Stomach smooth muscle (tissue), 2 donors: Measurements from ENCODE around the gene PRTFDC1.

Experiments used
- H3K27ac ChIP-seq: one replicate; pipeline ENCODE4 v1.7.0; 2013; ENCODE audit warnings: mild to moderate bottlenecking, low read length, inconsistent platforms
- H3K27me3 ChIP-seq, 2 donors: one replicate each; pipeline ENCODE4 v1.7.0; 2013; ENCODE audit warnings: low read length in 2 of 2; ENCODE audit not compliant: insufficient read depth in 2 of 2, control insufficient read depth in 1 of 2
- H3K36me3 ChIP-seq, 2 donors: one replicate each; pipeline ENCODE4 v1.7.0; 2013; ENCODE audit warnings: low read length in 2 of 2; ENCODE audit not compliant: control insufficient read depth in 2 of 2, insufficient read depth in 2 of 2
- H3K4me1 ChIP-seq: one replicate; pipeline ENCODE4 v1.7.0; 2013; ENCODE audit warnings: low read length; ENCODE audit not compliant: control insufficient read depth, insufficient read depth
- H3K4me3 ChIP-seq, 2 donors: one replicate each; pipeline ENCODE4 v1.7.0; 2013; ENCODE audit warnings: low read length in 2 of 2
- H3K9ac ChIP-seq, 2 donors: one replicate each; pipeline ENCODE4 v1.7.0; 2013; ENCODE audit warnings: low read length in 2 of 2, mild to moderate bottlenecking in 1 of 2
- H3K9me3 ChIP-seq, 2 donors: one replicate each; pipeline ENCODE4 v1.7.0; 2013; ENCODE audit warnings: low read length in 2 of 2; ENCODE audit not compliant: control insufficient read depth in 2 of 2
- donor health status: healthy.
- donor health status: Pancreatic carcinoma.

PRTFDC1 gene

GRCh38 chr10:24887855-24888231, 64.6 kb downstream of the PRTFDC1 start:
- Histone ChIP-seq H3K4me3 (no peak overlapping the region), H3K4me1 (no peaks in the 10 kb centered on the region), H3K36me3 (no peaks in the 10 kb centered on the region), H3K9ac (no peak overlapping the region), H3K9me3 (no peaks in the 10 kb centered on the region), H3K27me3 (no peaks in the 10 kb centered on the region), H3K27ac (no peak overlapping the region)

- H3K4me3 ChIP-seq, result no peak overlapping the region
- no peaks in the 10 kb centered on the region for H3K9me3 ChIP-seq
- H3K27me3 ChIP-seq, result no peaks in the 10 kb centered on the region
- H3K36me3 ChIP-seq, result no peaks in the 10 kb centered on the region
- H3K4me1 ChIP-seq, result no peaks in the 10 kb centered on the region
- H3K27ac ChIP-seq, result no peak overlapping the region
- no peak overlapping the region for H3K9ac ChIP-seq
Observed at GRCh38 chr10:24886290-24886680, 66.1 kb downstream of the PRTFDC1 start.

GRCh38 chr10:24885551-24886289, 66.7 kb downstream of the PRTFDC1 start:
- Histone ChIP-seq H3K27me3 (no peaks in the 10 kb centered on the region), H3K4me1 (no peaks in the 10 kb centered on the region), H3K36me3 (no peaks in the 10 kb centered on the region), H3K9ac (no peak overlapping the region), H3K27ac (no peak overlapping the region), H3K9me3 (no peaks in the 10 kb centered on the region), H3K4me3 (no peak overlapping the region)

- Histone ChIP-seq H3K36me3 (no peaks in the 10 kb centered on the region), H3K4me1 (no peaks in the 10 kb centered on the region), H3K27me3 (no peaks in the 10 kb centered on the region), H3K4me3 (no peak overlapping the region), H3K9ac (no peak overlapping the region), H3K9me3 (no peaks in the 10 kb centered on the region), H3K27ac (no peak overlapping the region)
Observed at GRCh38 chr10:24884793-24885192, 67.6 kb downstream of the PRTFDC1 start.

- H3K27me3 ChIP-seq, result no peaks in the 10 kb centered on the region
- H3K9me3 ChIP-seq, result no peaks in the 10 kb centered on the region
- no peaks in the 10 kb centered on the region for H3K4me1 ChIP-seq
- peak overlapping the region in 1 of 2 donors; percentile 1 for H3K9ac ChIP-seq
- H3K27ac ChIP-seq, result no peak overlapping the region
- no peaks in the 10 kb centered on the region for H3K36me3 ChIP-seq
- no peak overlapping the region for H3K4me3 ChIP-seq
Observed at GRCh38 chr10:24884316-24884715, 68.1 kb downstream of the PRTFDC1 start.

- Histone ChIP-seq H3K27me3 (no peaks in the 10 kb centered on the region), H3K27ac (no peak overlapping the region), H3K9ac (no peak overlapping the region), H3K4me3 (no peak overlapping the region), H3K36me3 (no peaks in the 10 kb centered on the region), H3K9me3 (no peaks in the 10 kb centered on the region), H3K4me1 (no peaks in the 10 kb centered on the region)
Observed at GRCh38 chr10:24883176-24883575, 69.2 kb downstream of the PRTFDC1 start.

GRCh38 chr10:24882047-24882698, 70.2 kb downstream of the PRTFDC1 start:
- H3K27ac ChIP-seq, result no peak overlapping the region
- no peak overlapping the region for H3K4me3 ChIP-seq
- H3K27me3 ChIP-seq, result no peaks in the 10 kb centered on the region
- no peaks in the 10 kb centered on the region for H3K9me3 ChIP-seq
- no peaks in the 10 kb centered on the region for H3K4me1 ChIP-seq
- no peaks in the 10 kb centered on the region for H3K36me3 ChIP-seq
- H3K9ac ChIP-seq, result no peak overlapping the region

GRCh38 chr10:24879861-24880260, 72.5 kb downstream of the PRTFDC1 start:
- Histone ChIP-seq H3K27ac (no peak overlapping the region), H3K9me3 (no peaks in the 10 kb centered on the region), H3K27me3 (no peaks in the 10 kb centered on the region), H3K4me1 (no peaks in the 10 kb centered on the region), H3K9ac (no peak overlapping the region), H3K36me3 (no peaks in the 10 kb centered on the region), H3K4me3 (no peak overlapping the region)

GRCh38 chr10:24874133-24874532, 78.3 kb downstream of the PRTFDC1 start:
- peaks cover 8% of the 10 kb centered on the region for H3K4me1 ChIP-seq
- no peak overlapping the region for H3K27ac ChIP-seq
- no peak overlapping the region for H3K4me3 ChIP-seq
- no peaks in the 10 kb centered on the region for H3K9me3 ChIP-seq
- H3K36me3 ChIP-seq, result no peaks in the 10 kb centered on the region
- no peaks in the 10 kb centered on the region for H3K27me3 ChIP-seq
- H3K9ac ChIP-seq, result no peak overlapping the region

- Histone ChIP-seq H3K27ac (no peak overlapping the region), H3K4me1 (peaks cover 8% of the 10 kb centered on the region), H3K27me3 (no peaks in the 10 kb centered on the region)
Observed at GRCh38 chr10:24873281-24873683, 79.1 kb downstream of the PRTFDC1 start.

GRCh38 chr10:24872790-24873182, 79.6 kb downstream of the PRTFDC1 start:
- Histone ChIP-seq H3K4me3 (no peak overlapping the region), H3K27ac (no peak overlapping the region), H3K9ac (no peak overlapping the region), H3K27me3 (no peaks in the 10 kb centered on the region), H3K36me3 (no peaks in the 10 kb centered on the region), H3K9me3 (no peaks in the 10 kb centered on the region), H3K4me1 (peaks cover 8% of the 10 kb centered on the region)

More at GRCh38 chr10:24873281-24873683, 79.1 kb downstream of the PRTFDC1 start:
- H3K4me3 ChIP-seq, result no peak overlapping the region
- no peak overlapping the region for H3K9ac ChIP-seq
- no peaks in the 10 kb centered on the region for H3K9me3 ChIP-seq
- no peaks in the 10 kb centered on the region for H3K36me3 ChIP-seq
